Stimulated activated CD4-positive, alpha-beta T cell treated with anti-CD3 and anti-CD28 coated beads, Interleukin-12 subunit alpha, Interleukin-12 subunit beta, amount 100 ng/mL, for 24 hours (primary cell): Measurements from ENCODE around the gene OFD1.
A peak's percentile ranks its signal among the peaks of the same experiment; 100 is the strongest.
"Not testable (repeated sequence)": the region's sequence is repeated elsewhere in the genome, so short reads cannot be mapped to it uniquely, and the experiment has no call there.

Source experiments
- DNase-seq, 2 experiments: peaks; one replicate each; pipeline ENCODE4 v3.0.0-alpha.2; 2020; ENCODE audit warnings: low read depth in 2 of 2

Gene OFD1

GRCh38 chrX:13703589-13703988 is 31.0 kb upstream of the OFD1 start:
- DNase-seq = no peak

- DNase-seq = no peak
These were observed 23.4 kb upstream of the OFD1 start for GRCh38 chrX:13711141-13711540.

DNA sequence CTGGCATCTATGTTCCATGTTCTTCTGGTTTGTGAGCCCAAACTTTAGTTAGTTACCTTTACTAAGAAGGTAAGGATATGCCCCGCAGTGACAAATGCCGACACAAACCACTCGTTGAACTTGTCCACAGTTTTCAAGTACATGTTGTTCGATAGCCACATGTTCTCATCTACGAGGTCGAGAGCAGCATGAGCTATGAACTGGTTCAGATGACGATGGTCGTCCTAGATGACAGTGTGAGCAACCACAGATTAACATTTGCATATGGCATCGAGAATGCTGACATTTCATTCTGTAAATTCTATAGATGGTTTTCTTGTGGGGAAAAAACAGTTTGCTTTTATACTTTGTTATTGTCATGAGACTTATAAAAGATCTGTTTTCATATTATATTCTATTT is 18.1 kb upstream of the OFD1 start:
- no peak for DNase-seq

DNA sequence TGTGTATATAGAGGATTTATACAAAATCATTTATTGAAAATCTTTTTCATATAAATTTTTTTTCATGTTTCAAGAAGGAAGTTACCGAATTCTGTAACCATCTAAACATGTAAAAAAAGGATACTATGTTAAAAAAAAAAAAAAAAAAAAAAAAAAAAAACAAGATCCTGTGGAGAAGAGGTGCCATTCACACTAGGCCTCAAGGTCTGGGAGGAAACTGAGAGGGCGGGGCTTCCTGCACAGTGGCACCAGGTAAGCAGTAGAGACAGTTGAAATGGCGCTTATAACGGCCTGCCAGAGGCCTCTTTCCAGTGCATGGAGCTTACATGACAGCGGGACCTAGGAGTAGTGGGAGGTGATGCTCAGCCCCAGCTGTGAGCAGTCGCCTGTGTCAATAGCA is 17.6 kb upstream of the OFD1 start:
- no peak for DNase-seq

DNA sequence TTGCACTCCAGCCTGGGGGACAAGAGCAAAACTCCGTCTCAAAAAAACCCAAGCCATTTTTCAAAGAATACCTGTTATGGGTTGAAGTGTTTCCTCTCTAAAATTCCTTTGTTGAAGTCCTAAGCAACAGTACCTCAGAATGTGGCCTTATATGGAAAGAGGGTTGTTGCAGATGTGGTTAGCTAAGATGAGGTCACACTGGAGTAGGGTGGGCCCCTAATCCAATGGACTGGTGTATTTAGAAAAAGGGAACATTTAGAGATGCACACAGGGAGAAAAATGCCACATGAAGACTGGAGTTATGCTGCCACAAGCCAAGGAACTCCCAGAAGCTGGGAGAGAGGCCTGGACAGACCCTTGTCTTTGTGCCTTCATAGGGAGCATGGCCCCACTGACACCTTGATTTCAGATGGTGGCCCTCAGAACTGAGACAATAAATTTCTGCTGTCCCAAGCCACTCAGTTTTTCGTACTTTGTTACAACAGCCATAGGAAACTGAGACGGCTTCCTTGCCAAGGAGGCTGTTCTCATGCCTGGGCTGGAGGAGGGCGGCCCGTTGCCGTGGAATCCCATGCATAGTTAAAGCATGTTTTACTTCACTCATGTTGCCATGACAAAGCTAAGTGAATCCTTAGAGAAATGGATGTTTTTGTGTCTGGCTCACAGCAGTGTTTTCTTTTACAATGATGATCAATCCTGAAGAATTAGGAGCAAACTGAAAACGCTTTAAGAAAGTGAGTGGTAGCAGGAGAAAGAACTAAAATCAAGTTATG is 16.7 kb upstream of the OFD1 start:
- no peak for DNase-seq

GRCh38 chrX:13719192-13719856 is 15.2 kb upstream of the OFD1 start:
- DNase-seq = no peak

GRCh38 chrX:13721371-13721770 is 13.2 kb upstream of the OFD1 start:
- DNase-seq = no peak

DNA sequence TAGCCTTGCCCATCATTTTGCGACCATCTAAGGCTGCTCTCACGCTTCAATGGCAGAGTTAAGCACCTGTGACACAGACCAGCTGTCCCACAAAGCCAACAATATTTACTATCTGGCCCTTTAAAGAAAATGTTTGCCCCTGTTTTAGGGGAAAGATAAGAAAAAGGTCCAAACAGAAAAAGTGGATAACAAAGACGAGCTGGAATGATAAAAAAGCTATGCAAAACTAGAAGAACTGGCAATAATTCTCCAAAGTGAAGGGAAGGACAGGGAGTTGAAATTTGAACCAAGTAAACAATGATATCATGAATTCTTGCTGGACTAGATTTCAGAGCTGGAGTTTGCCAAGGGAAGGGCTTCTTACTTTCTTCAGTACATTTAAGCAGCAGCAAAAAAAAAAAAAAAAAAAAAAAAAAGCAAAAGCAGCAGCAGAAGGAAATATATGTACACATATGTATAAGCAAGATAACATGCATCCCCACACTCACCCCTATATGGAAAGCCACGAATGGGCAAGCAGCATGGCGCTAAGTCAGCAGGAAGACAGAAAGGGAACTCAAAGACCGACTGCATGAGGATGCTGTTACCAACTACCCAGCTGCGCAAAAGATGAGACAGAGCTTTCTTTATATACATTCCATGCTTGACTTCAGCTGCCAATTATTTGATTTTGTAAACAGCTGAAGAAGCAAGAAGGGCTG is 12.6 kb upstream of the OFD1 start:
- no peak for DNase-seq

- DNase-seq = not testable (repeated sequence)
These were observed 9.7 kb upstream of the OFD1 start for GRCh38 chrX:13724878-13725277.

DNA sequence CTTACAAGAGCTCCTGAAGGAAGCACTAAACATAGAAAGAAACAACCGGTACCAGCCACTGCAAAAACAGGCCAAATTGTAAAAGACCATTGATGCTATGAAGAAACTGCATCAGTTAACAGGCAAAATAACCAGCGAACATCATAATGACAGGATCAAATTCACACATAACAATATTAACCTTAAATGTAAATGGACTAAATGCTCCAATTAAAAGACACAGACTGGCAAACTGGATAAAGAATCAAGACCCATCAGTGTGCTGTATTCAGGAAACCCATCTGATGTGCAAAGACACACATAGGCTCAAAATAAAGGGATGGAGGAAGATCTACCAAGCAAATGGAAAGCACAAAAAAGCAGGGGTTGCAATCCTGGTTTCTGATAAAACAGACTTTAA is 8.0 kb upstream of the OFD1 start:
- DNase-seq = not testable (repeated sequence)

DNA sequence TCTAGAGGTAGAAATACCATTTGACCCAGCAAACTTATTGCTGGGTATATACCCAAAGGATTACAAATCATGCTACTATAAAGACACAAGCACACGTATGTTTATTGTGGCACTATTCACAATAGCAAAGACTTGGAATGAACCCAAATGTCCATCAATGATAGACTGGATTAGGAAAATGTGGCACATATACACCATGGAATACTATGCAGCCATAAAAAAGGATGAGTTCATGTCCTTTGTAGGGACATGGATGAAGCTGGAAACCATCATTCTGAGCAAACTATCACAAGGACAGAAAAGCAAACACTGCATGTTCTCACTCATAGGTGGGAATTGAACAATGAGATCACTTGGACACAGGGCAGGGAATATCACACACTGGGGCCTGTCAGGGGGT is 4.0 kb upstream of the OFD1 start:
- DNase-seq = not testable (repeated sequence)

DNA sequence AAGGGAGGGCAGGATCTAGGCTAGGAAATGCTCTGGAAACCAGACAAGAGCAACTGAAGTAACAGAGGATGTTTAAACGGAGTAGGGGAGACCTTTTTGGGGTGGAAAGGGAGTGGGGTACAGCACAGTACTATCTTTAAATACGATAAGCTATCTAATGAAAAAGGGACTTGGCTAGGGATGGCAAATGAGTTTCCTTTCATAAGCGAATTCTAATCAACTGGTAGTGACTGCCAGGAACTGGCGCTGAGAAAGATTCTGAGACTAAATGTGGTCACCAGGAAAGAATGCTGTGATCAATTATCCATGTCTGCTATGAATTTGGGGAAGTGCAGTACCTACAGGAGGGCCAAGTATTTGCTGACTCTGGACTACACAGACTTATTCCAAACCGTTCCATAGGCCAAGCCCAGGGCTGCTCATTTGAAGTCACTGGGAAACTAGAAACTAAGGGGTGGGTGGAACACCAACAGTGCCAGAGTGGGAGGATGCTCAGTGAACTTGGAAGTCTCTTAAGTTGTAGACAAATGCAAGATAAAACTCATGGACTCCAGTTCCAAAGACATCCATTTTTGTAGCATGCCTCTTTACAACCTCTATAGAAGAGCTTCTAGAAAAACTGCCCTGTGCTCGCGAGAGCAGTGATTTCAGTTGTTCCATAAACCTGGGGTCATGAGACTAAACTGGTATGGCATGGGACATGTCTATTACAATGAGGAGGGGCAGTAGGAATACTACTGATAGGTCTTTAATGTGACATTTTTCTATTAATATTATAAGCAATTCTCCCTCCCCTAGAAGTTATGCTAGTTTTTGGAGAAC is 2.1 kb upstream of the OFD1 start:
- DNase-seq = no peak

DNA sequence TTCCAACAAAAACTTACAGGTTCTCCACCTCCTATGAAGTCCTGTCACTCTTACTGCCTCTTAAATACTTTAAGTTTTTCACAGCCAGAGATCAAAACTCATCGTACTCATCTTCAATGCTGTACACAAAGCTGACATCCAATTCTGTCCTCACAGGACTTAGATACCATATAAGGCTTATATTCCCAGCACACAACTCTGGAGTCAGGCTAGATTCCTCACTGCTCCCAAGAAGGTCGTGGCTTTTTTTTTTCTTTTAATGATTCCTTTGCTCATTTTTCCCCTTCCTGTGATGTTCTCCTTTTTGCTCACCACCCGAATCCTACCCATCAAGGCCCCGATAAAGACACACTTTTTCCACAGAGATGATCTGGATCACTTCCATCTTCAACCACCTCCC is 1.0 kb upstream of the OFD1 start:
- no peak for DNase-seq

DNA sequence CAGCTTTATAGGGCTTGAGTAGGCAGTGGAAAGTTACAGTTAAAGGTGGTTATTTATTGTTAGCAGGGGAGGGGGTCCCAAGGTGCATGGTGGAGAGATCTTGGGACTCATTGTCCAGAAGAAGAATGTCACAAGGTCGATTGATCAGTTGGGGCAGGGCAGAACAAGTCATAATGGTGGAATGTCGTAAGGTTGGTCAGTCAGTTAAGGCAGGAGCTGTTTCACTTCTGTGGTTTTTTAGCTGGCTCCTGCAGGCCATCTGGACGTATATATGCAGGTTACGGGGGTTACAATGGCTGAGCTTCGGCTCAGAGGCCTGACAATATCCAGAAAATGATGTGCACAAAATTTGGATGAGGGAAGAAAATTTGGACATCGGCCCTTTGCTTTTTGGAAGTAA is 7.1 kb downstream of the OFD1 start:
- no peak for DNase-seq

- DNase-seq = peak in 1 of 2 experiments; percentile 3
These were observed 8.0 kb downstream of the OFD1 start for GRCh38 chrX:13742397-13743176.

GRCh38 chrX:13747836-13748235 is 13.3 kb downstream of the OFD1 start:
- no peak for DNase-seq

- DNase-seq = no peak
These were observed 13.9 kb downstream of the OFD1 start for GRCh38 chrX:13748486-13748885.

DNA sequence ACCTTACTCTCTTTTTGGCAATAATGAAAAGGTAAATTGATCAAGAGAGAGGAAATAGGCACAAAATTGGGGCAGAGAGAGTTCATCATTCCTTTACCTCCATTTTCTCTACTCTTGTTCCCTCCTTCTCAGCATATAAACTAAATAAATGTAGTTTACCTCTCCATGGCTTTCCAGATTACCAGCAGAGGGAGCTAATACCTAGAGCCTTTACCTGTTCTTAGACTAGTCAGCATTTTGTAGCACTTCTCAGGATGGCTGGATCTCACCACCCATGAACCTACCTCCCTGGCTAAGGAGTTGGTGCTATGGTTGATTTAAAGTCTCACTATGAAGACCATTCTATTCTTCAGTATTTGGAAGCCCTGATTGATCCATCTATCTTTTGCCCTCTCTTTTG is 15.7 kb downstream of the OFD1 start:
- no peak for DNase-seq

GRCh38 chrX:13750812-13751211 is 16.3 kb downstream of the OFD1 start:
- DNase-seq = no peak

DNA sequence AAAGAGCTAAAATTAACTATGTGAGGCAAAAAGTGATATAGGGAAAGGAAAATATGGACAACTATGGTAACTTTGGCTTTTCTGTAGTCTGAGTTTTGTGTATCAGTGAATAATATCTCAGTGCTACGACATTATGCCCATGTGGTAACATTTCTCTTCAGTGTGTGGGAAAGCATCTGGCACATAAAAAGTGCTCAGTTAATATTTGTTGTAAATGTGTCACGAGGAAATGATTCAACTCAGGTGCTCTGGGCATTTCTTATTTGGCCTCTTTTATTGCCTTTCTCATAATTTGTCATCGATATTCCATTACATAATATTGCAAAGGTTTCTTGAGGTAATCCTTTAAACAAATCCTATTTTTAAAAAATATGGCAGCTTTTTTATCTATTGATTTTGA is 17.6 kb downstream of the OFD1 start:
- DNase-seq = no peak

- no peak for DNase-seq
These were observed 18.1 kb downstream of the OFD1 start for GRCh38 chrX:13752646-13753045.
